Neural cell (in vitro differentiated cells): ENCODE results near the gene PLEKHA4. TPM values are rescaled to one million over a fixed set of nuclear protein-coding genes. Genes with fewer than 3 reads are reported as not detected.

ENCODE experiments used
- H2AFZ ChIP-seq: fragments of 200-600, 300-800 bp; sonication (generic), shearing (Covaris generic); 2 replicates; pipeline ENCODE4 v1.6.0; 2014; ENCODE audit warnings: low read depth, mild to moderate bottlenecking, antibody characterized with exemption, low read length, moderate library complexity
- H3F3A ChIP-seq: fragments of 200-600 bp; shearing (Covaris generic); 2 replicates; pipeline ENCODE4 v1.6.1; 2016; ENCODE audit warnings: mild to moderate bottlenecking, moderate library complexity, mixed read lengths, antibody characterized with exemption, low read length; ENCODE audit not compliant: insufficient read depth, poor library complexity, severe bottlenecking
- H3K27ac ChIP-seq: fragments of 200-600, 300-800 bp; sonication (generic), shearing (Covaris generic); 2 replicates; pipeline ENCODE4 v1.5.1; 2014; ENCODE audit warnings: mild to moderate bottlenecking, low read length, moderate library complexity
- H3K27me3 ChIP-seq: fragments of 300-800, 200-600 bp; sonication (generic), shearing (Covaris generic); 2 replicates; pipeline ENCODE4 v1.6.0; 2014; ENCODE audit warnings: mild to moderate bottlenecking, low read depth, low read length, moderate library complexity; ENCODE audit not compliant: insufficient read depth
- H3K36me3 ChIP-seq: fragments of 300-800, 200-600 bp; sonication (generic), shearing (Covaris generic); 2 replicates; pipeline ENCODE4 v1.5.1; 2014; ENCODE audit warnings: mild to moderate bottlenecking, antibody characterized with exemption, low read length, moderate library complexity; ENCODE audit not compliant: insufficient read depth
- H3K4me2 ChIP-seq: fragments of 300-800, 200-600 bp; sonication (generic), shearing (Covaris generic); 2 replicates; pipeline ENCODE4 v1.6.0; 2014; ENCODE audit warnings: mild to moderate bottlenecking, low read length
- H3K4me3 ChIP-seq: fragments of 300-800, 200-600 bp; sonication (generic), shearing (Covaris generic); 2 replicates; pipeline ENCODE4 v1.5.1; 2014; ENCODE audit warnings: mild to moderate bottlenecking, low read length, moderate library complexity
- H3K79me2 ChIP-seq: fragments of 200-600 bp; shearing (Covaris generic); replicated peaks from 2 replicates; pipeline ENCODE4 v1.6.0; 2014; ENCODE audit warnings: mild to moderate bottlenecking, low read length, moderate library complexity; ENCODE audit not compliant: insufficient read depth
- H3K9ac ChIP-seq: fragments of 300-800, 200-600 bp; sonication (generic), shearing (Covaris generic); 2 replicates; pipeline ENCODE4 v1.6.1; 2016; ENCODE audit warnings: mild to moderate bottlenecking, low read length, mixed read lengths
- H3K9me2 ChIP-seq: fragments of 200-600 bp; shearing (Covaris generic); 2 replicates; pipeline ENCODE4 v1.6.1; 2016; ENCODE audit warnings: mild to moderate bottlenecking, low read length, mixed read lengths; ENCODE audit not compliant: insufficient read depth
- H3K9me3 ChIP-seq: fragments of 200-600, 300-800 bp; sonication (generic), shearing (Covaris generic); 2 replicates; pipeline ENCODE4 v1.6.1; 2016; ENCODE audit warnings: mild to moderate bottlenecking, mixed run types, low read length, moderate library complexity, mixed read lengths
- H4K20me1 ChIP-seq: fragments of 200-600 bp; shearing (Covaris generic); 2 replicates; pipeline ENCODE4 v1.6.1; 2016; ENCODE audit warnings: mild to moderate bottlenecking, mixed run types; ENCODE audit not compliant: insufficient read depth
- CTCF ChIP-seq: fragments of 450-650 bp; IDR thresholded peaks from 2 replicates; pipeline ENCODE4 v1.5.1; 2014; ENCODE audit warnings: antibody characterized with exemption, mild to moderate bottlenecking, moderate library complexity; ENCODE audit not compliant: poor library complexity, severe bottlenecking
- EP300 ChIP-seq: fragments of 450-650 bp; conservative IDR thresholded peaks from 2 replicates; pipeline ENCODE4 v1.6.1; 2014; ENCODE audit warnings: antibody characterized with exemption, mild to moderate bottlenecking, moderate library complexity; ENCODE audit not compliant: poor library complexity, severe bottlenecking
- EZH2 ChIP-seq: fragments of 200-600, 300-800 bp; shearing (Covaris generic), sonication (generic); IDR thresholded peaks from 2 replicates; pipeline ENCODE4 v1.6.1; 2014; ENCODE audit warnings: antibody characterized with exemption, low read length, borderline replicate concordance, mild to moderate bottlenecking; ENCODE audit not compliant: insufficient read depth, poor library complexity, severe bottlenecking
- MXI1 ChIP-seq: fragments of 450-650 bp; conservative IDR thresholded peaks from 2 replicates; pipeline ENCODE4 v1.6.1; 2014; ENCODE audit warnings: antibody characterized with exemption, mild to moderate bottlenecking; ENCODE audit not compliant: poor library complexity, severe bottlenecking
- POLR2AphosphoS5 ChIP-seq: IDR thresholded peaks from 2 replicates; pipeline ENCODE4 v1.6.1; 2012
- RAD21 ChIP-seq: fragments of 450-650 bp; conservative IDR thresholded peaks from 2 replicates; pipeline ENCODE4 v1.6.1; 2014; ENCODE audit warnings: antibody characterized with exemption, mild to moderate bottlenecking, moderate library complexity
- REST ChIP-seq: IDR thresholded peaks from 2 replicates; pipeline ENCODE4 v1.6.1; 2012; ENCODE audit warnings: borderline replicate concordance
- SMC3 ChIP-seq: fragments of 450-650 bp; conservative IDR thresholded peaks from 2 replicates; pipeline ENCODE4 v1.6.1; 2014; ENCODE audit warnings: antibody characterized with exemption, mild to moderate bottlenecking, moderate library complexity; ENCODE audit not compliant: poor library complexity
- TAF1 ChIP-seq: IDR thresholded peaks from 2 replicates; pipeline ENCODE4 v1.6.1; 2012; ENCODE audit warnings: low read depth
- polyA plus RNA-seq: library from polyadenylated mRNA; depleted of rRNA; stranded (reverse); fragments of >200 nt; gene quantifications from 2 replicates; pipeline ENCODE4 v1.2.3, GENCODE V29; 2014

Gene PLEKHA4
- polyA plus RNA-seq, 1 donor from 2014 or later, result not detected

GRCh38 chr19:48806518-48806817 lies 61.9 kb downstream of the PLEKHA4 start:
- no peaks in the 10 kb centered on the region for H3K27me3 ChIP-seq
- no peaks in the 10 kb centered on the region for H3K9me3 ChIP-seq
- TF ChIP-seq EZH2 (no peak), CTCF (no peak), SMC3 (no peak), POLR2AphosphoS5 (no peak), EP300 (no peak), MXI1 (no peak), TAF1 (no peak)
- no peaks in the 10 kb centered on the region for H3K79me2 ChIP-seq
- no peak overlapping the region for H3K4me2 ChIP-seq
- no peak overlapping the region for H3K27ac ChIP-seq
- no peak overlapping the region for H2AFZ ChIP-seq
- no peaks in the 10 kb centered on the region for H4K20me1 ChIP-seq
- no peaks in the 10 kb centered on the region for H3F3A ChIP-seq
- H3K36me3 ChIP-seq, result no peaks in the 10 kb centered on the region
- H3K4me3 ChIP-seq, result no peak overlapping the region
- H3K9ac ChIP-seq, result no peak overlapping the region
- no peaks in the 10 kb centered on the region for H3K9me2 ChIP-seq

- Histone ChIP-seq H3K79me2 (no peaks in the 10 kb centered on the region), H3K27me3 (no peaks in the 10 kb centered on the region), H3F3A (no peaks in the 10 kb centered on the region), H2AFZ (no peak overlapping the region), H3K9me2 (no peaks in the 10 kb centered on the region), H3K27ac (no peak overlapping the region), H3K9me3 (no peaks in the 10 kb centered on the region), H3K4me3 (no peak overlapping the region), H3K36me3 (no peaks in the 10 kb centered on the region), H3K4me2 (no peak overlapping the region), H3K9ac (no peak overlapping the region), H4K20me1 (no peaks in the 10 kb centered on the region)
- TF ChIP-seq SMC3 (no peak), RAD21 (no peak), EP300 (no peak), REST (no peak), POLR2AphosphoS5 (no peak), TAF1 (no peak), EZH2 (no peak), CTCF (no peak), MXI1 (no peak)
These were observed 63.0 kb downstream of the PLEKHA4 start for GRCh38 chr19:48805452-48805851.
